ENCODE data around the gene TRIP6.

The TRIP6 gene

DNA sequence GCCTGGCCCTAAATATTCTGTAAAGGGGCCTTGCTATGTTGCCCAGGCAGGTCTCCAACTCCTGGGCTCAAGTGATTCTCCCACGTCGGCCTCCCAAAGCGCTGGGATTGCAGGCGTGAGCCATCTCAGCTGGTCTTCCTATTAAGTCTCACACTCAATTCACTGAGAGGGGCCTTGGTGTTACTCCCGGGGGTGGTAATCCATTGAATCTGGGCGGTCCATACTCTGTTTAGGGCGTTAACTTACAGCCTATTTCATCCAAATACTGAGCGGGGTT, 7.1 kb downstream of the TRIP6 start:
- H3K27ac ChIP-seq, result peak overlapping the region; percentile 99
- H3K36me3 ChIP-seq, result peaks cover 43% of the 10 kb centered on the region
- peak overlapping the region; percentile 76 for H3K4me3 ChIP-seq (ENCODE audit: low read depth, low read length)
- no peaks in the 10 kb centered on the region for H3K9me3 ChIP-seq (ENCODE audit: severe bottlenecking)
- no peaks in the 10 kb centered on the region for H3K27me3 ChIP-seq (ENCODE audit: insufficient read depth, low read depth, severe bottlenecking)
- TF ChIP-seq, protein P1, sequence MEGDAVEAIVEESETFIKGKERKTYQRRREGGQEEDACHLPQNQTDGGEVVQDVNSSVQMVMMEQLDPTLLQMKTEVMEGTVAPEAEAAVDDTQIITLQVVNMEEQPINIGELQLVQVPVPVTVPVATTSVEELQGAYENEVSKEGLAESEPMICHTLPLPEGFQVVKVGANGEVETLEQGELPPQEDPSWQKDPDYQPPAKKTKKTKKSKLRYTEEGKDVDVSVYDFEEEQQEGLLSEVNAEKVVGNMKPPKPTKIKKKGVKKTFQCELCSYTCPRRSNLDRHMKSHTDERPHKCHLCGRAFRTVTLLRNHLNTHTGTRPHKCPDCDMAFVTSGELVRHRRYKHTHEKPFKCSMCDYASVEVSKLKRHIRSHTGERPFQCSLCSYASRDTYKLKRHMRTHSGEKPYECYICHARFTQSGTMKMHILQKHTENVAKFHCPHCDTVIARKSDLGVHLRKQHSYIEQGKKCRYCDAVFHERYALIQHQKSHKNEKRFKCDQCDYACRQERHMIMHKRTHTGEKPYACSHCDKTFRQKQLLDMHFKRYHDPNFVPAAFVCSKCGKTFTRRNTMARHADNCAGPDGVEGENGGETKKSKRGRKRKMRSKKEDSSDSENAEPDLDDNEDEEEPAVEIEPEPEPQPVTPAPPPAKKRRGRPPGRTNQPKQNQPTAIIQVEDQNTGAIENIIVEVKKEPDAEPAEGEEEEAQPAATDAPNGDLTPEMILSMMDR (IDR thresholded peaks at IDR 0.05; ENCODE audit: low read depth, low read length), result no peak
- no peak for DNase-seq

DNA sequence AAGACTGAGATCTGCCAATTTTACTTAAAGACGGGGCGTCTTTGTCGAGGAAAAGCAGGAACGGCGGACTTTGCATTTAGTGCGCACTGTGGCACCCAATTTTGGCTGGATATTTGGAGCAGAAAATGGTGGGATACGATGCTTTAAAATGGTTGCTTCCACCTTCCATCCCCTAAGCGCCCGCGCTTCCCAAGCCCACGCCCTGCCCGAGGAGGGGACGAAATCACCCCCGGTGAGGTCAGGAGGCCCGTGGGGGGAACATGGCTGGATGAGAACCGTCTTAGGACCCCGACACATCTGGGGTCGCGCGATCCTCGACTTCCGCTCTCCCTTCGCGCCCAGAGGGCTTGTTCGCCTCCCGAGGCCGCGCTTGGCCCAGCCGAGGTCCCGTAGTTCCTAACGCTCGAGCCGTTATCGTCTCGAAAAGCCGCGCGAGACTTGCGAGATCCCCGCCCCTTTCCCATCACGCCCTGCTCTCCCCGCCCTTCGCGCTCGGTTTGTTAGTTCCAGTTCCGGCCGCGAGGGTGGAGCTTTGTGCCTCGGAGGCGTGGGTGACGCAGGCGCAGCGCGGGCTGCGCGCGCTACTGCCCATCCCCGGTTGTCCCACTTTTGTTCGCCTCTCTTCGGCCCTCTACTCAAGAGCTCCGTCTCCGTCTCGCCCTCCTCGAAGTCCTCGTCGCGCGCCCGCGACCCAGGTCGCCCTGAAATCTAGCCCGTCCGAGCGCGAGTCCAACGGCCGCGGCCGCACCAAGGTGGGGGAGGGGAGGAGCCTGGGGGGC, 7.6 kb downstream of the TRIP6 start, which contains the start of gene SRRT:
Gene SRRT (plus strand): TSS at position 527 of the 779 bp plus-strand sequence. CDS start 488 bp downstream, outside the sequence.
- Histone ChIP-seq H3K27me3 (ENCODE audit: insufficient read depth, low read depth, severe bottlenecking) (no peaks in the 10 kb centered on the region), H3K36me3 (peaks cover 45% of the 10 kb centered on the region), H3K4me3 (ENCODE audit: low read depth, low read length) (peak within 1 kb of the TSS; percentile 76), H3K27ac (peak within 1 kb of the TSS; percentile 99), H3K9me3 (ENCODE audit: severe bottlenecking) (no peaks in the 10 kb centered on the region)
- peak; percentile 98 for DNase-seq
- TF ChIP-seq, protein P1 (IDR thresholded peaks at IDR 0.05; ENCODE audit: low read depth, low read length), result no peak

DNA sequence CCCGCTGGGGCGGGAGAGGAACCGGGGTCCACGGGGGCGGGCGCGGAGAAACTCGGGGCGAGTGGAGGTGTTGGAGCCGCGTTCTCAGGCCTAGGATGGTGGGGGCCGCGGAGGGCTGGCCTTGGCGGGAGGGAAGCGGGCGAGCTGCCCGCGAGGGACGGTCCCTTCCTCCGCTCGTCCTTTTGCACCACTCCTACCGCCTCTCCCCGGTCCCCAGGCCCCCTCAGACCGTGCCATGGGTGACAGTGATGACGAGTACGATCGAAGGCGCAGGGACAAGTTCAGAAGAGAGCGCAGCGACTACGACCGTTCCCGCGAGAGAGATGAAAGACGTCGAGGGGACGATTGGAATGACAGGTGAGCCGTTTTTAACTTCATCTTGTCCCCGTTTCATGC, 8.2 kb downstream of the TRIP6 start:
- peak overlapping the region; percentile 76 for H3K4me3 ChIP-seq (ENCODE audit: low read depth, low read length)
- DNase-seq, result no peak
- H3K27ac ChIP-seq, result peak overlapping the region; percentile 99
- no peaks in the 10 kb centered on the region for H3K27me3 ChIP-seq (ENCODE audit: insufficient read depth, low read depth, severe bottlenecking)
- peaks cover 48% of the 10 kb centered on the region for H3K36me3 ChIP-seq
- TF ChIP-seq, protein P1 (IDR thresholded peaks at IDR 0.05; ENCODE audit: low read depth, low read length), result no peak
- H3K9me3 ChIP-seq (ENCODE audit: severe bottlenecking), result no peaks in the 10 kb centered on the region

DNA sequence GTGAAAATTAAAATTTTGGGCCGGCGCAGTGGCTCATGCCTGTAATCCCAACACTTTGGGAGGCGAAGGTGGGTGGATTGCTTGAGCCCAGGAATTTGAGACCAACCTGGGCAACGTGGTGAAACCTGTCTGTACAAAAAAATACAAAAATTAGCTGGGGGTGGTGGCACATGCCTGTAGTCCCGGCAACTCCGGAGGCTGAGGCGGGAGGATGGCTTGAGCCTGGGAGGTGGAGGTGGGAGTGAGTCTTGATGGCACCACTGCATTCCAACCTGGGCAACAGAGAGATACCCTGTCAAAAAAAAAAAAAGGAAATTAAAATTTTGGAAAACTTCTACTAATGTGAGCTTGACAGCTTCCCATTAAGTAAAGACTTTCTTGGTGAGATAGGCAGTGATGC, 10.8 kb downstream of the TRIP6 start:
- Histone ChIP-seq H3K27ac (no peak overlapping the region), H3K9me3 (ENCODE audit: severe bottlenecking) (no peaks in the 10 kb centered on the region), H3K27me3 (ENCODE audit: insufficient read depth, low read depth, severe bottlenecking) (no peaks in the 10 kb centered on the region), H3K4me3 (ENCODE audit: low read depth, low read length) (no peak overlapping the region), H3K36me3 (peaks cover 73% of the 10 kb centered on the region)
- TF ChIP-seq, protein P1 (IDR thresholded peaks at IDR 0.05; ENCODE audit: low read depth, low read length), result no peak
- no peak for DNase-seq

DNA sequence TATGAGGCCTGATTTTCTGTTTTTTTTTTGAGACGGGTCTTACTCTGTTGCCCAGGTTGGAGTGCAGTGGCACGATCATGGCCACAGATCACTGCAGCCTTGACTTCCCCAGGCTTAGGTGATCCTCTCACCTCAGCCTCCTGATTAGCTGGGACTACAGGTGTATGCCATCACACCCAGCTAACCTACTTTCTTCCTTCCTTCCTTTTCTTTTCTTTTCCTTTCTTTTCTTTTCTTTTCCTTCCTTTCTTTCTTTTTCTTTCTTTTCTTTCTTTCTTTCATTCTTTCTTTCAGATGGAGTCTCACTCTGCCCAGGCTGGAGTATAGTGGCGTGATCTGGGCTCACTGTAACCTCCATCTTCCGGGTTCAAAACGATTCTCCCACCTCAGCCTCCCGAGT, 11.5 kb downstream of the TRIP6 start:
- H3K36me3 ChIP-seq, result peaks cover 80% of the 10 kb centered on the region
- no peaks in the 10 kb centered on the region for H3K9me3 ChIP-seq (ENCODE audit: severe bottlenecking)
- no peak for DNase-seq
- TF ChIP-seq, protein P1 (IDR thresholded peaks at IDR 0.05; ENCODE audit: low read depth, low read length), result no peak
- H3K27ac ChIP-seq, result no peak overlapping the region
- no peaks in the 10 kb centered on the region for H3K27me3 ChIP-seq (ENCODE audit: insufficient read depth, low read depth, severe bottlenecking)
- no peak overlapping the region for H3K4me3 ChIP-seq (ENCODE audit: low read depth, low read length)
